ENCODE results near the gene SNAPC3.

GRCh38 chr9:15475923-15476536, 53.4 kb downstream of the SNAPC3 start:
- TF ChIP-seq CTCF (IDR thresholded peaks at IDR 0.05; ENCODE audit: low read depth, low read length): no peak
- no peak for TF ChIP-seq EZH2phosphoT487 (IDR thresholded peaks at IDR 0.05; ENCODE audit: low read depth)

Data from OCI-LY3 (cell line).